Measurements from ENCODE around the gene F11R. TPM values are rescaled to one million over a fixed set of nuclear protein-coding genes. Genes with fewer than 3 reads are reported as not detected.

F11R gene
- total and polyA plus RNA-seq, 2 of the 13 experiments (the other 11 are each of a cell fraction or from before 2014, with no cell fraction given), result 95.8 to 105 TPM

DNA sequence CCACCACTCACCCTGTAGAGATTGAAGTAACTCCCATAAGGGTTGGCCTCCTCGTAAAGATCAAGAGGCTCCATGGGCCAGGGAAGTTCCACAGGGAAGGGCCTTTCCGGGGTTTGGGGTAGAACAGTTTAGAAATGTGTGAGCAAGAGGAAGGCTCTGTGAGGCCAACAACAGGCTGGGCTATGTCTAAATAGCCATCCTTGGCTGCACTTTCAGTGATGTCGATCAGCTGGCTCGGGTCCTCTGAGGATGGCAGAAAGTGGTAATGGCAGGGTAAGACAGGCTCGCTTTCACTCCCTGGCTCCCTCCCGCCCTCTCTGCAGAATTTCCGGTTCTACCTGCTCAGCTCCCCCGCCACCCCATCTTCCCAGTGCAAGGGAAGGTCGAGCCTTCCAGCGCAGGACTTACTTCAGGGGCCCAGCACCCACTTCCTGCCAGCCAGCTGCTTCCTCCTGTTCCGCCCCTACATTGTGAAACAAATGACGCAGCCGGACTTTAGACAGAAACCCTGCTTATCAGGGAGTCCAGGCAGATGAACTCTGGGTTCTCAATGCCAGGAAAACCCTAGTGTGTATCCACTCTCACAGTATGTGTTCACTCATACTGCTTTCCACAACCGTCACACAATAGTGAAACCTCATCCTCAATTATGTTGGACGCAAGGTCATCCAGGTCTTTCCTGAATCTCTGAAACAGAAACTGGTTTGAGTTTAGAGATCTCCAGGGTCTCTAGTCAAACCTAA is 7.3 kb downstream of the F11R start (continued):
- no peak for TF ChIP-seq SUZ12 (IDR thresholded peaks at IDR 0.05; ENCODE audit: low read depth, low read length)
- TF ChIP-seq TCF7L2 (IDR thresholded peaks at IDR 0.05; ENCODE audit: low read depth, low read length), result no peak
- no peak for TF ChIP-seq ETS1 (CRISPR knock-in tag; IDR thresholded peaks at IDR 0.05)
- TF ChIP-seq ARNTL (CRISPR knock-in tag; IDR thresholded peaks at IDR 0.05), result peak; percentile 69
- 0 out of 2 replicates have a peak, but pooled peaks have one; percentile 47 for TF ChIP-seq E2F5 (CRISPR knock-in tag; conservative IDR thresholded peaks at IDR 0.05)
- TF ChIP-seq ZNF20 (CRISPR knock-in tag; IDR thresholded peaks at IDR 0.05), result no peak
- peak; percentile 76; the same call in 1 of the 2 replicates for TF ChIP-seq ZNF788 (CRISPR knock-in tag; IDR thresholded peaks at IDR 0.05; ENCODE audit: borderline replicate concordance)
- peak; percentile 93 for TF ChIP-seq ZMYM4 (CRISPR knock-in tag; IDR thresholded peaks at IDR 0.05)
- TF ChIP-seq HMG20A (CRISPR knock-in tag; IDR thresholded peaks at IDR 0.05; ENCODE audit: borderline replicate concordance), result peak; percentile 85
- peak; percentile 79 for TF ChIP-seq HIC2 (CRISPR knock-in tag; IDR thresholded peaks at IDR 0.05; ENCODE audit: low read depth)
- peak; percentile 85 for TF ChIP-seq MED8 (CRISPR knock-in tag; IDR thresholded peaks at IDR 0.05; ENCODE audit: insufficient replicate concordance)
- TF ChIP-seq TARDBP (CRISPR knock-in tag; IDR thresholded peaks at IDR 0.05), result peak; percentile 95
- 0 out of 2 replicates have a peak, but pooled peaks have one; percentile 21 for TF ChIP-seq ZFP36L2 (CRISPR knock-in tag; IDR thresholded peaks at IDR 0.05)
- TF ChIP-seq TCF12 (IDR thresholded peaks at IDR 0.05), result no peak
- peak; percentile 27; the same call in 1 of the 2 replicates for TF ChIP-seq TCF12 (CRISPR knock-in tag; IDR thresholded peaks at IDR 0.05)
- TF ChIP-seq SMAD1 (CRISPR knock-in tag; IDR thresholded peaks at IDR 0.05; ENCODE audit: borderline replicate concordance, low read depth), result 0 out of 2 replicates have a peak, but pooled peaks have one; percentile 38
- peak; percentile 83 for TF ChIP-seq MIER3 (CRISPR knock-in tag; IDR thresholded peaks at IDR 0.05; ENCODE audit: borderline replicate concordance)
- 0 out of 2 replicates have a peak, but pooled peaks have one; percentile 53 for TF ChIP-seq FUBP1 (CRISPR knock-in tag; IDR thresholded peaks at IDR 0.05; ENCODE audit: borderline replicate concordance)
- TF ChIP-seq, protein P1, sequence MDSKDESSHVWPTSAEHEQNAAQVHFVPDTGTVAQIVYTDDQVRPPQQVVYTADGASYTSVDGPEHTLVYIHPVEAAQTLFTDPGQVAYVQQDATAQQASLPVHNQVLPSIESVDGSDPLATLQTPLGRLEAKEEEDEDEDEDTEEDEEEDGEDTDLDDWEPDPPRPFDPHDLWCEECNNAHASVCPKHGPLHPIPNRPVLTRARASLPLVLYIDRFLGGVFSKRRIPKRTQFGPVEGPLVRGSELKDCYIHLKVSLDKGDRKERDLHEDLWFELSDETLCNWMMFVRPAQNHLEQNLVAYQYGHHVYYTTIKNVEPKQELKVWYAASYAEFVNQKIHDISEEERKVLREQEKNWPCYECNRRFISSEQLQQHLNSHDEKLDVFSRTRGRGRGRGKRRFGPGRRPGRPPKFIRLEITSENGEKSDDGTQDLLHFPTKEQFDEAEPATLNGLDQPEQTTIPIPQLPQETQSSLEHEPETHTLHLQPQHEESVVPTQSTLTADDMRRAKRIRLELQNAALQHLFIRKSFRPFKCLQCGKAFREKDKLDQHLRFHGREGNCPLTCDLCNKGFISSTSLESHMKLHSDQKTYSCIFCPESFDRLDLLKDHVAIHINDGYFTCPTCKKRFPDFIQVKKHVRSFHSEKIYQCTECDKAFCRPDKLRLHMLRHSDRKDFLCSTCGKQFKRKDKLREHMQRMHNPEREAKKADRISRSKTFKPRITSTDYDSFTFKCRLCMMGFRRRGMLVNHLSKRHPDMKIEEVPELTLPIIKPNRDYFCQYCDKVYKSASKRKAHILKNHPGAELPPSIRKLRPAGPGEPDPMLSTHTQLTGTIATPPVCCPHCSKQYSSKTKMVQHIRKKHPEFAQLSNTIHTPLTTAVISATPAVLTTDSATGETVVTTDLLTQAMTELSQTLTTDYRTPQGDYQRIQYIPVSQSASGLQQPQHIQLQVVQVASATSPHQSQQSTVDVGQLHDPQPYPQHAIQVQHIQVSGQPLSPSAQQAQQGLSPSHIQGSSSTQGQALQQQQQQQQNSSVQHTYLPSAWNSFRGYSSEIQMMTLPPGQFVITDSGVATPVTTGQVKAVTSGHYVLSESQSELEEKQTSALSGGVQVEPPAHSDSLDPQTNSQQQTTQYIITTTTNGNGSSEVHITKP (CRISPR knock-in tag; IDR thresholded peaks at IDR 0.05; ENCODE audit: low read depth), result peak; percentile 88

Data from HepG2 (cell line).